Activated T-helper 2 cell treated with anti-CD3 and anti-CD28 coated beads, Interferon-gamma antibody, Interleukin-2, Interleukin-4, amounts not matched to agents 10 μg/mL and 5 μg/mL and 100 μg/mL, durations not matched to agents 14 hours and 24 hours and 36 hours (primary cell): Measurements from ENCODE around the gene LRATD1. TPM values are rescaled to one million over a fixed set of nuclear protein-coding genes. Genes with fewer than 3 reads are reported as not detected.
A peak's percentile ranks its signal among the peaks of the same experiment; 100 is the strongest.

Experiments used
- DNase-seq: peaks from one replicate; pipeline ENCODE4 v3.0.0; 2021; ENCODE audit warnings: low spot score
- H3K27ac Mint-ChIP-seq: one replicate; pipeline ENCODE4 v1.8.0; 2021; ENCODE audit warnings: mixed read lengths
- H3K27me3 Mint-ChIP-seq: one replicate; pipeline ENCODE4 v1.8.0; 2021; ENCODE audit warnings: low read depth, mixed read lengths
- H3K36me3 Mint-ChIP-seq: one replicate; pipeline ENCODE4 v1.8.0; 2021; ENCODE audit warnings: low read depth, mixed read lengths
- H3K4me1 Mint-ChIP-seq: one replicate; pipeline ENCODE4 v1.8.0; 2021; ENCODE audit warnings: low read depth, mixed read lengths
- H3K4me3 Mint-ChIP-seq: one replicate; pipeline ENCODE4 v1.8.0; 2021; ENCODE audit warnings: low read depth, mild to moderate bottlenecking, moderate library complexity, mixed read lengths
- H3K9me3 Mint-ChIP-seq: one replicate; pipeline ENCODE4 v1.8.0; 2021; ENCODE audit warnings: mixed read lengths
- intact Hi-C: fragments of 100-400 bp; cut with micrococcal nuclease; formaldehyde crosslinking; loops from one replicate; pipeline ENCODE4 v1.15.1; 2023
- total RNA-seq: library from RNA; stranded (reverse); gene quantifications from 2 replicates; pipeline ENCODE4 v1.2.3, GENCODE V29; 2022

Gene LRATD1
- not detected in 2 replicates for total RNA-seq

GRCh38 chr2:14632133-14632936 is at the start of gene LRATD1:
Gene LRATD1, plus strand, starts transcription at chr2:14632717. Its CDS starts 1,263 bp downstream, at chr2:14633980.
- intact Hi-C loops = no loop called here
- H3K27me3 Mint-ChIP-seq = peaks cover 64% of the 10 kb centered on the region
- no peak for DNase-seq
- peak within 1 kb of the TSS; percentile 17 for H3K27ac Mint-ChIP-seq
- no peak within 1 kb of the TSS for H3K4me3 Mint-ChIP-seq
- H3K4me1 Mint-ChIP-seq = no peaks in the 10 kb centered on the region
- peaks cover 3% of the 10 kb centered on the region for H3K36me3 Mint-ChIP-seq
- H3K9me3 Mint-ChIP-seq = no peaks in the 10 kb centered on the region

- no peak overlapping the region for H3K27ac Mint-ChIP-seq
- intact Hi-C loops = no loop called here
- no peak overlapping the region for H3K4me3 Mint-ChIP-seq
- no peaks in the 10 kb centered on the region for H3K36me3 Mint-ChIP-seq
- H3K4me1 Mint-ChIP-seq = no peaks in the 10 kb centered on the region
- no peaks in the 10 kb centered on the region for H3K9me3 Mint-ChIP-seq
- no peaks in the 10 kb centered on the region for H3K27me3 Mint-ChIP-seq
- no peak for DNase-seq
Measured at GRCh38 chr2:14583059-14583458, 49.5 kb upstream of the LRATD1 start.

- Mint-ChIP-seq H3K9me3 (no peaks in the 10 kb centered on the region), H3K27me3 (no peaks in the 10 kb centered on the region), H3K27ac (no peak overlapping the region), H3K4me1 (no peaks in the 10 kb centered on the region), H3K36me3 (no peaks in the 10 kb centered on the region), H3K4me3 (no peak overlapping the region)
- DNase-seq = no peak
- intact Hi-C loops = no loop called here
Measured at GRCh38 chr2:14583802-14584201, 48.7 kb upstream of the LRATD1 start.

- Mint-ChIP-seq H3K27me3 (no peaks in the 10 kb centered on the region), H3K27ac (no peak overlapping the region), H3K4me3 (no peak overlapping the region), H3K4me1 (no peaks in the 10 kb centered on the region), H3K9me3 (no peaks in the 10 kb centered on the region), H3K36me3 (no peaks in the 10 kb centered on the region)
- no peak for DNase-seq
- intact Hi-C loops = no loop called here
Measured at GRCh38 chr2:14587119-14587518, 45.4 kb upstream of the LRATD1 start.

GRCh38 chr2:14601156-14601770 is 31.3 kb upstream of the LRATD1 start:
- Mint-ChIP-seq H3K36me3 (no peaks in the 10 kb centered on the region), H3K27ac (no peak overlapping the region), H3K4me3 (no peak overlapping the region), H3K27me3 (no peaks in the 10 kb centered on the region), H3K4me1 (no peaks in the 10 kb centered on the region), H3K9me3 (no peaks in the 10 kb centered on the region)
- no peak for DNase-seq
- intact Hi-C loops = no loop called here

GRCh38 chr2:14602309-14602708 is 30.2 kb upstream of the LRATD1 start:
- Mint-ChIP-seq H3K36me3 (no peaks in the 10 kb centered on the region), H3K4me3 (no peak overlapping the region), H3K4me1 (no peaks in the 10 kb centered on the region), H3K27ac (no peak overlapping the region), H3K9me3 (no peaks in the 10 kb centered on the region), H3K27me3 (no peaks in the 10 kb centered on the region)
- no peak for DNase-seq
- intact Hi-C loops = no loop called here

- H3K36me3 Mint-ChIP-seq = no peaks in the 10 kb centered on the region
- intact Hi-C loops = no loop called here
- no peaks in the 10 kb centered on the region for H3K9me3 Mint-ChIP-seq
- H3K4me3 Mint-ChIP-seq = no peak overlapping the region
- no peaks in the 10 kb centered on the region for H3K4me1 Mint-ChIP-seq
- no peak for DNase-seq
- no peaks in the 10 kb centered on the region for H3K27me3 Mint-ChIP-seq
- no peak overlapping the region for H3K27ac Mint-ChIP-seq
Measured at GRCh38 chr2:14603676-14604075, 28.8 kb upstream of the LRATD1 start.

- intact Hi-C loops = no loop called here
- no peak for DNase-seq
- no peaks in the 10 kb centered on the region for H3K27me3 Mint-ChIP-seq
- H3K4me3 Mint-ChIP-seq = no peak overlapping the region
- no peaks in the 10 kb centered on the region for H3K9me3 Mint-ChIP-seq
- H3K27ac Mint-ChIP-seq = no peak overlapping the region
- H3K36me3 Mint-ChIP-seq = no peaks in the 10 kb centered on the region
- H3K4me1 Mint-ChIP-seq = no peaks in the 10 kb centered on the region
Measured at GRCh38 chr2:14608245-14608644, 24.3 kb upstream of the LRATD1 start.

GRCh38 chr2:14614017-14614416 is 18.5 kb upstream of the LRATD1 start:
- no peaks in the 10 kb centered on the region for H3K4me1 Mint-ChIP-seq
- DNase-seq = no peak
- intact Hi-C loops = no loop called here
- H3K27ac Mint-ChIP-seq = no peak overlapping the region
- no peaks in the 10 kb centered on the region for H3K27me3 Mint-ChIP-seq
- H3K4me3 Mint-ChIP-seq = no peak overlapping the region
- no peaks in the 10 kb centered on the region for H3K36me3 Mint-ChIP-seq
- H3K9me3 Mint-ChIP-seq = no peaks in the 10 kb centered on the region

GRCh38 chr2:14615121-14615520 is 17.4 kb upstream of the LRATD1 start:
- Mint-ChIP-seq H3K4me3 (no peak overlapping the region), H3K27me3 (no peaks in the 10 kb centered on the region), H3K36me3 (no peaks in the 10 kb centered on the region), H3K4me1 (no peaks in the 10 kb centered on the region), H3K9me3 (no peaks in the 10 kb centered on the region), H3K27ac (no peak overlapping the region)
- intact Hi-C loops = no loop called here
- DNase-seq = no peak

GRCh38 chr2:14615760-14616159 is 16.8 kb upstream of the LRATD1 start:
- Mint-ChIP-seq H3K4me3 (no peak overlapping the region), H3K36me3 (no peaks in the 10 kb centered on the region), H3K27me3 (no peaks in the 10 kb centered on the region), H3K4me1 (no peaks in the 10 kb centered on the region), H3K9me3 (no peaks in the 10 kb centered on the region), H3K27ac (no peak overlapping the region)
- intact Hi-C loops = no loop called here
- DNase-seq = no peak

- intact Hi-C loops = no loop called here
- Mint-ChIP-seq H3K36me3 (no peaks in the 10 kb centered on the region), H3K27me3 (no peaks in the 10 kb centered on the region), H3K27ac (no peak overlapping the region), H3K9me3 (no peaks in the 10 kb centered on the region), H3K4me1 (no peaks in the 10 kb centered on the region), H3K4me3 (no peak overlapping the region)
- DNase-seq = no peak
Measured at GRCh38 chr2:14616342-14616741, 16.2 kb upstream of the LRATD1 start.

GRCh38 chr2:14616950-14617349 is 15.6 kb upstream of the LRATD1 start:
- Mint-ChIP-seq H3K27me3 (no peaks in the 10 kb centered on the region), H3K27ac (no peak overlapping the region), H3K9me3 (no peaks in the 10 kb centered on the region), H3K4me3 (no peak overlapping the region), H3K4me1 (no peaks in the 10 kb centered on the region), H3K36me3 (no peaks in the 10 kb centered on the region)
- intact Hi-C loops = no loop called here
- DNase-seq = no peak
